Activated B cell treated with CpG ODN at 0.5 μM for 24 hours (primary cell): ENCODE data around the gene TMEM107. TPM values are rescaled to one million over a fixed set of nuclear protein-coding genes. Genes with fewer than 3 reads are reported as not detected.

Experiments used
- ATAC-seq: fragments of 200-7000 bp; cut with Tn5 transposase; one replicate; pipeline ENCODE4 v1.10.0; 2021; ENCODE audit warnings: low read depth, mild to moderate bottlenecking, moderate library complexity
- CTCF ChIA-PET: fragments of 350-600 bp; sonication (Branson Sonifier 250); formaldehyde crosslinking; loops from one replicate; lab custom pipeline; 2021; ENCODE audit warnings: antibody characterized with exemption; lab: Charles Lee
- POLR2A ChIA-PET: fragments of 350-600 bp; sonication (Branson Sonifier 250); formaldehyde crosslinking; loops from one replicate; lab custom pipeline; 2021; ENCODE audit warnings: antibody characterized with exemption; lab: Charles Lee
- DNase-seq: peaks from one replicate; pipeline ENCODE4 v3.0.0; 2022
- H3K27ac Mint-ChIP-seq: one replicate; pipeline ENCODE4 v1.8.0; 2020; ENCODE audit warnings: mixed read lengths
- H3K27me3 Mint-ChIP-seq: one replicate; pipeline ENCODE4 v1.8.0; 2021; ENCODE audit warnings: mixed read lengths
- H3K36me3 Mint-ChIP-seq: one replicate; pipeline ENCODE4 v1.8.0; 2021; ENCODE audit warnings: low read depth, mixed read lengths
- H3K4me1 Mint-ChIP-seq: one replicate; pipeline ENCODE4 v1.8.0; 2021; ENCODE audit warnings: mixed read lengths
- H3K4me3 Mint-ChIP-seq: one replicate; pipeline ENCODE4 v1.8.0; 2020; ENCODE audit warnings: mild to moderate bottlenecking, mixed read lengths
- H3K9me3 Mint-ChIP-seq: one replicate; pipeline ENCODE4 v1.8.0; 2020; ENCODE audit warnings: mixed read lengths
- CTCF ChIP-seq: fragments of 200-600 bp; IDR thresholded peaks from one replicate; pipeline ENCODE4 v1.8.0; 2022; ENCODE audit warnings: antibody characterized with exemption, mild to moderate bottlenecking
- intact Hi-C: fragments of 100-400 bp; cut with micrococcal nuclease; formaldehyde crosslinking; loops from one replicate; pipeline ENCODE4 v1.15.1; 2024
- total RNA-seq: library from RNA; stranded (reverse); gene quantifications from 2 replicates; pipeline ENCODE4 v1.2.3, GENCODE V29; 2022

The TMEM107 gene
- total RNA-seq, 1 donor from 2014 or later: 20.9 TPM

- no peak for DNase-seq
- intact Hi-C loops: no loop called here
- ChIA-PET POLR2A (interaction anchor here (1.1 to 2.9 kb wide), 3 partner anchors 8 to 100 kb away, joined by 4 to 11 read pairs (median 6); partner anchors contain the start of gene CTC1), CTCF (interaction anchor here (1.4 kb wide), 1 partner anchor 9 kb away, joined by 3 read pairs; no protein-coding TSS in a partner anchor)
- peaks cover 70% of the 10 kb centered on the region for H3K36me3 Mint-ChIP-seq
- H3K9me3 Mint-ChIP-seq: no peaks in the 10 kb centered on the region
- H3K4me3 Mint-ChIP-seq: no peak overlapping the region
- H3K27ac Mint-ChIP-seq: no peak overlapping the region
- peaks cover 17% of the 10 kb centered on the region for H3K4me1 Mint-ChIP-seq
- no peaks in the 10 kb centered on the region for H3K27me3 Mint-ChIP-seq
- no peak for ATAC-seq
- TF ChIP-seq CTCF: no peak
Measured at GRCh38 chr17:8147141-8147804, 28.9 kb downstream of the TMEM107 start.

DNA sequence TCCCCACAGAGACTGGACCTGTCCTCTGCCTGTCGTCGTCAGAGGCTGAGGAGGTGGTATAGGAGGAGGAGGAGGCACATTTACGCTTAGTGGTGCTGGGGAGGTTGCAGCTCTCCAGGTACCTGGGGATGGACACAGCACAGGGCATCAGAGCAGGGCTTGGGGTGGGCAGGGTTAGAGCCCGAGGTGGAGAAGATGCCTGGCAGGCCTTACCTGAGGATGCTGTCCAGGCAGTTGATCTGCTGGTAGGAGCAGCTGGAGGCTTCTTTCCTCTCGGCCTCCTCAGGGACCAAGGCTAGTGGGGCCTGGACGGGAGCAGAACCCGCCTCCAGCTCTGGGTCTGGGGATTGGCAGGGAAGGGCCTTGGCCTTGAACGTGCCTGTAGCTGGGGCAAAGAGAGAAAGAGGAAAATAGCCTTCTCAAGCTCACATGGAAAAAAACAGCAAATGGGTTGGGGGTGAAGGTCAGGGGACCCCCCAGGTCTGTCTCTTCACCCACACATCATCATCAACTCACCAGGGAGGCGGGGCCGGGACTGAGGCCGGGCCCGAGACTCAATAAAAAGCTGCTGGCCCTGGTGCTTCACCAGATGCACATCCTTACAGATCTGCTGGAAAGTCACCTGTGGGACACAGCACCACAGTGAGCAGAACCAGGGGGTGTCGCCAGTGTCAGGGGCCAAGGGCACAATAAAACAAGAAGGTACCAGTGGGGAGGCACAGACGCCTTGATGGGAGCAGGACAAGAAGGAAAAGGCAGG, 29.6 kb downstream of the TMEM107 start:
- DNase-seq: no peak
- H3K36me3 Mint-ChIP-seq: peaks cover 72% of the 10 kb centered on the region
- no peak overlapping the region for H3K4me3 Mint-ChIP-seq
- ATAC-seq: no peak
- peaks cover 11% of the 10 kb centered on the region for H3K4me1 Mint-ChIP-seq
- no peak for TF ChIP-seq CTCF
- no peak overlapping the region for H3K27ac Mint-ChIP-seq
- intact Hi-C loops: no loop called here
- POLR2A ChIA-PET: interaction anchor here (1.5 to 2.9 kb wide), 2 partner anchors 10 to 101 kb away, joined by 4 to 11 read pairs; partner anchors contain the start of gene CTC1
- no peaks in the 10 kb centered on the region for H3K9me3 Mint-ChIP-seq
- no peaks in the 10 kb centered on the region for H3K27me3 Mint-ChIP-seq
- CTCF ChIA-PET: interaction anchor here (1.4 kb wide), 1 partner anchor 10 kb away, joined by 3 read pairs; no protein-coding TSS in a partner anchor

- H3K27ac Mint-ChIP-seq: no peak overlapping the region
- peaks cover 6% of the 10 kb centered on the region for H3K4me1 Mint-ChIP-seq
- no peak for DNase-seq
- no peaks in the 10 kb centered on the region for H3K27me3 Mint-ChIP-seq
- intact Hi-C loops: no loop called here
- H3K36me3 Mint-ChIP-seq: peaks cover 78% of the 10 kb centered on the region
- ChIA-PET CTCF (interaction anchor here (1.4 kb wide), 1 partner anchor 11 kb away, joined by 3 read pairs; no protein-coding TSS in a partner anchor), POLR2A (interaction anchor here (0.6 to 2.9 kb wide), 3 partner anchors 10 to 150 kb away, joined by 3 to 11 read pairs (median 4); partner anchors contain the start of genes CTC1 and SLC25A35)
- no peak for ATAC-seq
- TF ChIP-seq CTCF: no peak
- no peak overlapping the region for H3K4me3 Mint-ChIP-seq
- no peaks in the 10 kb centered on the region for H3K9me3 Mint-ChIP-seq
Measured at GRCh38 chr17:8145811-8146210, 30.4 kb downstream of the TMEM107 start.

GRCh38 chr17:8144401-8145231, 31.6 kb downstream of the TMEM107 start:
- H3K36me3 Mint-ChIP-seq: peaks cover 78% of the 10 kb centered on the region
- DNase-seq (no peak), ATAC-seq (no peak)
- ChIA-PET CTCF (no interaction called here), POLR2A (interaction anchor here (1.1 to 2.9 kb wide), 2 partner anchors 12 to 14 kb away, joined by 3 to 11 read pairs; no protein-coding TSS in a partner anchor)
- no peak overlapping the region for H3K4me3 Mint-ChIP-seq
- no peaks in the 10 kb centered on the region for H3K9me3 Mint-ChIP-seq
- H3K27me3 Mint-ChIP-seq: no peaks in the 10 kb centered on the region
- H3K4me1 Mint-ChIP-seq: no peaks in the 10 kb centered on the region
- intact Hi-C loops: no loop called here
- no peak for TF ChIP-seq CTCF
- H3K27ac Mint-ChIP-seq: no peak overlapping the region
